NCI-H2029 treated with DMSO at 0.1 percent for 48 hours (cell line): ENCODE results near the gene EDN2.

Experiments
- DNase-seq: peaks from one replicate; lab custom pipeline; 2025; lab: John Stamatoyannopoulos, UW

Gene EDN2

GRCh38 chr1:41517062-41517438 lies 32.6 kb upstream of the EDN2 start:
- DNase-seq = no peak

- peak; percentile 99 for DNase-seq
These were observed 31.9 kb upstream of the EDN2 start for GRCh38 chr1:41516168-41517061.

GRCh38 chr1:41515778-41516167 lies 31.3 kb upstream of the EDN2 start:
- DNase-seq = no peak

DNA sequence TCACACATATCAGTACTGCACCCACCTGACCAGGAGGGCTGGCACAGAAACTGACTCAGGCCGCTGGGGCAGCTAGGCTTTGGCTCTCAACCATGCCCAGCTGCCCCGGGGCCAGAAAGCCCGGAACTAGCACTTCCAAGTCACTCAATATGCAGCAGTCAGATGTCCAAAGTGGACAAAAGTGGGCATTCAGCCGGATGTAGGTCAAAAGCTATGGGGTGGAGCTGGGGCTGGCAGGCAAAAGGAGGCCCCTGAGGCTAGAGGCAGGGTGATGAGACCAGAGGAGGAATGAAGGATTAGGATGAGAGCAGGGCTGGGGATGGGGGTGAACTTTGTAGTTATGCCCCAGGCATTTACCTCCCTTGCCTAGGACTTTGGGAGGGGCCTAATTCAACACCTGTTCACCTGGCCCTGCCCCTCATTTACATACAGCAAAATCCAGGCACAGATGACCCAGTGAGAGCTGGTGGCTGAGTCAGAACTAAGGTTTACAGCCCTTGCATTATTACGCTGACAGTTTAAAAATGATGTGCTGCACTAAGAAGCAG lies 30.7 kb upstream of the EDN2 start:
- DNase-seq = no peak

GRCh38 chr1:41514381-41514780 lies 29.9 kb upstream of the EDN2 start:
- DNase-seq = no peak

DNA sequence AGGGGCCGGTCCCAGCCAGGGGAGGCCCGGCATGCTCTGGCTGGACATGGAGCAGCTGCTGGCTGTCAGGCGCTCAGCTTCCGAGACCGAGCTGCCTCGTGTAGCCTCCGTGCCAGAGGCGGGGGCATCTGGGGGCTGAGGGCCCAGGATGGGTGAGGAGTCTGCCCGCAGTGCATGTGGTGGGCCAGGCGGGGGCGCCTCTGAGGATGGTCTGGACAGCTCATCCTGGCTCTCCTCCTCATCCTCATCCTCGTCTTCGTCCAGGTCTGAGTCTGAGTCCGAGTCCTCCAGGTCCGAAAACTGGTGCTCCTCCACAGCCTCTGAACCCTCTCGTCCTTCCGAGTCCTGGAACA lies 28.9 kb upstream of the EDN2 start:
- DNase-seq = no peak

DNA sequence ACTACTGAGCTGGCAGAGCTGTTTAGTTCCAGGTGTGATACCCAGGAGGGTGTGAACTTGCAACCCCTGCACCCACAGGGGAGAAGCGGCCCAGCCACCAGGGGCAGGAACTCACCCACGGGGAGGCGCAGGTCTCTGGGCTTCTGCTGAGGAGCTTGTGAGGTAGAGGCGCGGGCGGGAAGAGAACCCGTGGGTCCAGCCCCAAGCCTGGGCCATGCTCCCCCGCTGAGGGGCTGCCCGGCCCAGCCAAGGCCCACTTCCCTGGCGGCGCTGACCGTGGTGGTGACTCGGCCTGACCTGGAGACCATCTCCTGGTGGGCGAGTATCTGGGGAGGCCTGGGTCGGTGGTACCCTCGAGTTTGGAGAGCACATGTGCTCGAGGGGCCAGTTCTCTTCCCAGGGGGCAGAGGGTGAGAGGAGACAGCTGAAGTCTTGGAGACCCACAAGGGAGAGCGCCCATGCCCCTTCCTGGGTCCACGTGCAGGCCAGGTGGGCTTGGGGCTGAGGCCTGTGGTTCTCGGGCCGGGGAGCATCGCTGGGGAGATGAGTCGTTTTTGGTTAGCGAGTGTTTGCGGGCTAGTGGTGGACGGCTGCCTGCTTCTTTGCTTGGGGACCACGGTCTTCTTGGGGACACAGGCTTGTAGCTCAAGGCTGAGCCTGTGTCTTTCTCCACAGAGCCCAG lies 28.4 kb upstream of the EDN2 start:
- DNase-seq = no peak

DNA sequence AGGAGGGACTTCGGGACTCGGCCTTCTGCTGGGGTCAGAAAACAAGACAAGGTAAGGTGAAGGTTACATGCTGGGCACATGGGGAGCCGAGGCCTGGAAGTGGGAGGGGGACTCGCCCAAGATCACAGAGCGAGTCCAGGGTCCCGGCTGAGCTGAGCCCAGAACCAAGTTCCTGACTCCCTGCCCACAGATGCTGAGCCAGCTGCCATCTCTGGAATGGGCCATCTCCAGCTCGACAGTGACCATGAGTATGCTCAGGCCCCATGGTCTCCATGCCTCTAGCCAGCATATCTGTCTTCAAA lies 26.7 kb upstream of the EDN2 start:
- DNase-seq = no peak

- DNase-seq = no peak
These were observed 26.2 kb upstream of the EDN2 start for GRCh38 chr1:41510531-41511238.

GRCh38 chr1:41509270-41509671 lies 24.8 kb upstream of the EDN2 start:
- no peak for DNase-seq

DNA sequence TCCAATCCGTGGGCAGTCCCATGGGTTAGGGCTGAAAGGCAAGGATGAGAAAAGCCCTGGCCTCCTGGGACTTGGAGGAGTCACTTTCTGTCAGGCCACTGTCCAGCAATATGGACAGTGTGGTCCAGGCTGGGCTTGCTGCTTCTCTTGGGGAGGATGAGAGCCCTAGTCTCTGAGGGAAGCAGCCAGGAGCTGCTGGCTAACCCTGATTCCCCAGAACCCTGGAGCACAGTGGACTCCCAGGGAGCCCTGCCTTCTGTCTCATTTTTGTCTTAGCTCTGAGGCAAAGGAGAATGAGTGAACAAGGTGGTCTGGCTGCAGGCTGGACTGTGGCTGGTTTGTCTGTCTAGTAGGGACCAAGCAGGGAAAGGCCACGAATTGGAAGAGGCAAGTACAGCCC lies 23.8 kb upstream of the EDN2 start:
- DNase-seq = no peak

GRCh38 chr1:41507836-41508235 lies 23.4 kb upstream of the EDN2 start:
- no peak for DNase-seq

DNA sequence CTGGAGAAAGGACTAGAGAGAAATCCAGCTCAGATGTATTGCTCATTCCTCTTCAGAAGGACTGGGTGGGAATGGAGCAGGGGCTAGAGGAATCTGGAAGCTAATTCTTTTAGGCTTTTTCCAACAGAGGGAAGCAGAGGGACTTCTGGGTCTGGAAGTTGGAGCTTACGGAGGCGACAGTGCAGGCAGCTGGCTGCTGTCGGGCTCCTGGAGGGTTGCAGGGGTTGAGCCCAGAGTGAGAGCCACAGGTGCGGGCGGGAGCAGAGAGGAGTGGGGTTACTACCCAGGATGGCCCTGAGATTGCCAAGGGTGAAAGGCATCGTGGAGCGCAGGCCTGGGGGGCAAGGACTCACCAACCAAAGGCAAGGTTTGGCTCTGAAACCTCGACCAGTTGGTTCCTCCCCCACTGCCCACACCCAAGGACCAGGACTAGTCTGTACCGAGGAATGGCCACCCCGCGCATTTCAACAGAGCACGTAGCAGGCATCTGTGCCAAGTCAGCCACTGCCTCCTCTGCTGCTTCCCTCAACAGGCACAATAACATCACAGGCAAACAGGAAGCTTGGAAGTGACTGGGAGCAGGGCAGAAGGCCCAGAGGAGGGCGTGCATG lies 22.7 kb upstream of the EDN2 start:
- DNase-seq = no peak

- DNase-seq = peak; percentile 100
These were observed 19.9 kb upstream of the EDN2 start for GRCh38 chr1:41504114-41505035.

GRCh38 chr1:41503538-41504113 lies 19.1 kb upstream of the EDN2 start:
- DNase-seq = no peak

DNA sequence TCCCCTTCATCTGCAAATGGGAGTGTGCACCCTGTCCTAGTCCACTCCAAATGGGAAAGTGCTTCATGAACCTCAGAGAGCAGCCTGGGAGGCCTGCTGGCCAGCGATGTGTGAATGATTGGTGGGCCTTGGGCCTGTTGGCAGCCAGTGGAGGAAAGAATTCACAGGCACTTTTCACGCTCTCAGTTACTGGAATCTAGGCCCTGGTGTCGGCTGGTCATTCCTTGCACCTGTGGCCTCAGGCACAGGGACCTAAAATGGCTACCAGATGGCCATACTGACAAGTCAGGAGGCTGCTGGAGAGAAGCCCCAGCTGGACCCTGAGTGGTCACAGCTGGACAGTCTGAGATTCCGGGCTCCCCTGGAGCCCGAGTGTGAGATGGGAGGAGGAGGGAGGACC lies 18.4 kb upstream of the EDN2 start:
- no peak for DNase-seq

GRCh38 chr1:41501581-41501980 lies 17.1 kb upstream of the EDN2 start:
- DNase-seq = peak; percentile 100

GRCh38 chr1:41500781-41501518 lies 16.5 kb upstream of the EDN2 start:
- DNase-seq = peak; percentile 100

DNA sequence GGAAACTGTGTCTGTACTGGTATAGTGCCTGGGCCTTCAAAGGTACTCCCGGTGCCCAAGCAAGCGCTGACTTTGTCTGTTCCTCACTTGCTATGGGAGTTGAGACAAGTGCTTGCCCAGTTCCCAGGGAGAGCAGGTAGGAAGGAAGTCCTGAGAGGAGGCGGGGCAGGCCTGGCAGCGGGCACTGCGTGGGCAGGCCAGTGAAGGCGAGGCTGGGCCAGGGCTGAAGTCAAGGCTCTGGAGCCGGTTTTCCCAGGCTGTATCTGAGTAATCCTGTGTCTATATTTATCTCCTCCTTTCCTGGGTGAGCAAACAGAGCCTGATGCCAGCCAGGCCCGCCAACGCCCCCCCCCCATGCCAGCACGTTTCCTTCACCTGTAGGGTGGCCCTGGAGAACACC lies 15.9 kb upstream of the EDN2 start:
- DNase-seq = peak; percentile 100

DNA sequence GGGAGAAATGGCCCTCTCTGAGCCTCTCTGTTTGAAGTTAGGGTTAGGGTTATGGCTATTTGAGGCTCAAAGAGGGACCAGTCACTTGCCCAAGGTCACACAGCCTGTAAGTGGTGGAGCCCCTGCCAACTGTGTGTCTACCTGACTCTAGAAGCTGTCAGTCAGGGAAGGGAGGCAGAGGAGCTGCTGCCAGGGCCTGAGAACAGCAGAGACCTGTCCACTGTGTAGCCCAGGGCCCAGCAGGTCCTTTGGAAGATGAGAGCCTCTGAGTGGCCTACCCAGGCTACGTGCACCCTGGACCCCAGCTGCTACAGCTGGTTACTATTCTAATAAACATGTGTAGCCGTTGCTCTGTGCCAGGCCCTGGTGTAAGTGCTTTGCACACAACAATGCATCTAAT lies 15.1 kb upstream of the EDN2 start:
- DNase-seq = no peak
